ENCODE measurements around the gene BSPRY.

BSPRY gene

DNA sequence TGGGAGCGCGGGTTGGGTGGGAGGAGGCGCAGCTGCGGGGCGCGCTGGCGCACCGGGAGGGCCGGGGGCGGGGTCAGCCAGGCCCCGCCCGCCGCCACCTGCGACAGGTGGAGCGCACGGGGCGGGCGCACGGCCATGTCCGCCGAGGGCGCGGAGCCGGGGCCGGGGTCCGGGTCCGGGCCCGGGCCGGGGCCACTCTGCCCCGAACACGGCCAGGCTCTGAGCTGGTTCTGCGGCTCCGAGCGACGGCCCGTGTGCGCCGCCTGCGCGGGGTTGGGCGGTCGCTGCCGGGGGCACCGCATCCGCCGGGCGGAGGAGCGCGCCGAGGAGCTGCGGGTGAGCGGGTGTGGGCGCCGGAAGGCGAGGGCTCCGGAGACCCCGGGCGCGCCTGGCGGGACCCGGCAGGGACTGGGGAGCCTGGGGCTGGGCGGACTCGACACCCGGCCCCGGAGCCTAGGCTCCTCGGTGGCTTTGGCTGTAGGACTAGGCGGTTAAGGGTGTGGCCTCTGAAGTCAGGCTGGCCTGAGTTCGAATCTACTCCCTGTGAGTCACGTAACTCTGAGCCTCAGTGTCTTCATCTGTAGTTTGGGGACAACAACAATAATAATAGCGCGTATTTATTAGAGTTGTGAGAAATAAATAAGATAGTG, at the start of gene BSPRY:
BSPRY (plus strand) TSS at position 97 of the 650 bp plus-strand sequence; CDS start at position 136, 39 bp downstream.
- TF ChIP-seq, protein P1, sequence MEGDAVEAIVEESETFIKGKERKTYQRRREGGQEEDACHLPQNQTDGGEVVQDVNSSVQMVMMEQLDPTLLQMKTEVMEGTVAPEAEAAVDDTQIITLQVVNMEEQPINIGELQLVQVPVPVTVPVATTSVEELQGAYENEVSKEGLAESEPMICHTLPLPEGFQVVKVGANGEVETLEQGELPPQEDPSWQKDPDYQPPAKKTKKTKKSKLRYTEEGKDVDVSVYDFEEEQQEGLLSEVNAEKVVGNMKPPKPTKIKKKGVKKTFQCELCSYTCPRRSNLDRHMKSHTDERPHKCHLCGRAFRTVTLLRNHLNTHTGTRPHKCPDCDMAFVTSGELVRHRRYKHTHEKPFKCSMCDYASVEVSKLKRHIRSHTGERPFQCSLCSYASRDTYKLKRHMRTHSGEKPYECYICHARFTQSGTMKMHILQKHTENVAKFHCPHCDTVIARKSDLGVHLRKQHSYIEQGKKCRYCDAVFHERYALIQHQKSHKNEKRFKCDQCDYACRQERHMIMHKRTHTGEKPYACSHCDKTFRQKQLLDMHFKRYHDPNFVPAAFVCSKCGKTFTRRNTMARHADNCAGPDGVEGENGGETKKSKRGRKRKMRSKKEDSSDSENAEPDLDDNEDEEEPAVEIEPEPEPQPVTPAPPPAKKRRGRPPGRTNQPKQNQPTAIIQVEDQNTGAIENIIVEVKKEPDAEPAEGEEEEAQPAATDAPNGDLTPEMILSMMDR (IDR thresholded peaks at IDR 0.05; ENCODE audit: control insufficient read depth, extremely low read depth, insufficient read depth), result 0 out of 2 replicates have a peak, but pooled peaks have one; percentile 1
- H3K4me3 ChIP-seq (ENCODE audit: low read depth, low read length), result peak within 1 kb of the TSS; percentile 75
- no peak for DNase-seq (ENCODE audit: low read depth)

DNA sequence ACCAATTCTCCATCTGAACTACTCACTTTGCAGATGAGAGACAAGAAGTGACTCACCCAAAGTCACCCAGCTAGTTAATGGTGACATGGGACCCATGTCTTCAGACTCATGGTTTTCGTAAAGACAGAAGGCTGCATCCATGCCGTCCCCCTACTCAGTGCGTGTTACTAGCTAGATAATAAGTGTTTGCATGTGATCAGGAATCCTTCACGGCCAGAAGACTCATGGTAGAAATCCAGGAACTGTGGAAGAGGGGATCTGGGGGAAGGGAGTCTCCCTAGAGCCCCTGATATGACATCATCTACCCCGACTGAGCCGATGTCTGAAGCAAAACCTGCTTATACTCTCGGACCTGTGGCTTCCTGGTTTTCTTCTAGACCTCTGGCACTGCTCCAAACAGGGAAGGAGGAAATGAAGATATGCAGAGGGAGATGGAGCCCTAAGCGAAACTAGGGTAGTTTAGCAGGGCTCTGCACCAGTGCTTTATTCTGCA, 49.5 kb upstream of the BSPRY start:
- peak; percentile 22 for DNase-seq (ENCODE audit: low read depth)
- TF ChIP-seq, protein P1 (IDR thresholded peaks at IDR 0.05; ENCODE audit: control insufficient read depth, extremely low read depth, insufficient read depth), result no peak
- H3K4me3 ChIP-seq (ENCODE audit: low read depth, low read length), result no peak overlapping the region

DNA sequence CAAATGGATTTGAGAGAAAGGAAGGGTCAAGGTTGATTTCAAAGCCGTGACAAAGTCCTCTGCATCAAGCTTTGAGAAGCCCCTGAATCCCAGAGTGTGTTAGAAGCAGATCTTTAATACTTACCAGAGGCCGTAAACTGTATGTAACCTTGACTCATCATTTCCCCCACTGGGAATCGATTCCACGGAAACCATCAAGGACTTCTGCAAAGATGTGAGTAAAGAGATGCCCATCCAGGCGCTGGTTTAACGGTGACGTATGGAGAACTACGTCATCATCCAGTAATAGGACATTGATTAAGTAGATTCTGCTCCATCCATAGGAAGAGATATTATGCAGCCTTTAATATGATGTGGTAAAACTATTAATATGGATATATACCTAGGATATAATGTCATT, 47.8 kb upstream of the BSPRY start:
- TF ChIP-seq, protein P1 (IDR thresholded peaks at IDR 0.05; ENCODE audit: control insufficient read depth, extremely low read depth, insufficient read depth), result no peak
- no peak overlapping the region for H3K4me3 ChIP-seq (ENCODE audit: low read depth, low read length)
- no peak for DNase-seq (ENCODE audit: low read depth)

DNA sequence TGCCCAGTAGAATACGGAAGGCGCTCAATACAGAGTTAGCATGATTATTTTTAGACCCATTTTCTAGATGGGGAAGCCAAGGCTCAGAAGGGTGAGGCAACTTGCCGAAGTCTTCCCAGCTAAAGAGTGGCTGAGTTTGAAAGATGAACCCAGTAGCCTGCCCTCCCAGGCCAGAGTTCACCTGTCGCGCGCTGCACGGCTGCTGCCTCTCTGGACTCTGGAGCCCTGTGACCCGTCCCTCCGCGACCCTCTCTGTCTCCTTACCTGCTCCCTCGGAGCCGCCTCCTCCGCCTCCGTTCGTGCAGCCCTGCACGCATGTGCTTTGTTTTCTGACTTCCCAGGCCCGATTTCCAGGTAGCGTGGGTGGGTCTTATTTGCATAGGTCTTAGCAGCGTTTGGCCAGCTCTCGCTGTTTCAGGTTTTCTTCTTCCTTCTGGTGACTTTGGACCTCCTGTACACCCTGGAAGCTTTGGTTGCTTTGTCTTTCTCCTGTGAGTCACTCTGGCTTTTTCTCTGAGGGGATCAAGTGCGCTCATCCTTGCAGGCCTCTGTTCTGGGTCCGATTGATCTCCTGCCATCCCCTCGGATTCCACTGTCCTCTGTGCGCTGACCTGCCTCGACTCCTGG, 46.4 kb upstream of the BSPRY start, which contains the start of gene RNF183:
RNF183 (minus strand) TSS at position 585 of the 627 bp plus-strand sequence. CDS start 5,192 bp downstream, outside the sequence.
- TF ChIP-seq, protein P1 (IDR thresholded peaks at IDR 0.05; ENCODE audit: control insufficient read depth, extremely low read depth, insufficient read depth), result no peak
- DNase-seq (ENCODE audit: low read depth), result no peak
- H3K4me3 ChIP-seq (ENCODE audit: low read depth, low read length), result no peak within 1 kb of the TSS

DNA sequence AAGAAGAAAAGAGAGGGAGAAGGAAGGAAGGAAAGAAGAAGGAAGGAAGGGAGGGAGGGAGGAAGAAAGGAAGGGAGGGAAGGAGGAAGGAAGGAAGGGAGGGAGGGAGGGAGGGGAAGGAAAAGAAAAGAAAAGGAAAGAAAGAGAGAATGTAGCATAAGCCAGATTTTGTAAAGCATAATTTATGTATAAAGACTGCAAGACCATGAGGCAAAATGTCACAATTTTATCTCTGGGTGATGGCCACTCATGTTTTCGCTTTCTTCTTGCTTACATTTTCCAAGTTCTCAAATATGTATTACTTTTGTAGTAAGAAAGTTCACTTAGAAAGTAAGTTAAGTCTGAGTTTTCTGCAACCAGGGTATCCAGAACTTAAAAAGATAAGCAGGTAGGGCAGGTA, 42.8 kb upstream of the BSPRY start:
- no peak overlapping the region for H3K4me3 ChIP-seq (ENCODE audit: low read depth, low read length)
- TF ChIP-seq, protein P1 (IDR thresholded peaks at IDR 0.05; ENCODE audit: control insufficient read depth, extremely low read depth, insufficient read depth), result no peak
- DNase-seq (ENCODE audit: low read depth), result no peak

DNA sequence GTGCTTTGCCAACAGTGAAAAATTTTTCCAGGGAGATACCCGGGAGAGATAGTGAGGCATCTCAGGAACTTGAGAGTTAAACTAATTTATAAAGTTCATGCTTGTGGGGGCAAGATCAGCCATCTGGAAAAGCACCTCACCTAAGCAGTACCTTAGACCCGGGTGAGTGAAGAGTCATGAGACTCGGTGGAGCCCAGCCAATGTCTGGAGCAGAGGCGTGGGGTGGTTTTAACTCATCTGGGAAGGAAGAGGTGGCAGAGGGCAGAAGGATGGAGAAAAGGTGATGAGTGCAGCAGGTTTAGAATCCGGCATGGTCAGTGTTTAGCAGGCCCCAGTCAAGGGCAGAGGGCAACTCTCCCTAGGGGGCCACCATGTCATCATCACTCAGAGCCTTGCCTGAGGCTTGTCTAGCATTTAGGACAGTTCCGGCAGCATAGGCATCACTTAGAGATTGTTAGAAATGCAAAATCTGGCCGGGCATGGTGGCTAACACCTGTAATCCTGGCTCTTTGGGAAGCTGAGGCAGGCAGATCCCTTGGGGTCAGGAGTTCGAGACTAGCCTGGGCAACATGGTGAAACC, 41.9 kb upstream of the BSPRY start:
- no peak for DNase-seq (ENCODE audit: low read depth)
- no peak overlapping the region for H3K4me3 ChIP-seq (ENCODE audit: low read depth, low read length)
- TF ChIP-seq, protein P1 (IDR thresholded peaks at IDR 0.05; ENCODE audit: control insufficient read depth, extremely low read depth, insufficient read depth), result no peak

Measured in LNCaP clone FGC (cell line).